Spleen (tissue), 11 donors: ENCODE measurements around the gene SCML2. TPM values are rescaled to one million over a fixed set of nuclear protein-coding genes. Genes with fewer than 3 reads are reported as not detected.

Source experiments
- DNase-seq: peaks from one replicate; pipeline ENCODE4 v3.0.0-alpha.2; 2020
- H3K27ac ChIP-seq, 8 donors: fragments of 200-600 bp; sonication (generic) in 7 of 8; 1 replicate in 4 of 8; 2 replicates in 4 of 8; pipeline versions ENCODE4 v1.5.0 to v1.8.0; 2016 to 2021; ENCODE audit warnings: inconsistent platforms in 4 of 8, mild to moderate bottlenecking in 4 of 8, moderate library complexity in 1 of 8
- H3K27me3 ChIP-seq, 7 donors: fragments of 200-600 bp; sonication (generic) in 6 of 7; replicated peaks in 1 of 7; 1 replicate in 4 of 7; 2 replicates in 3 of 7; pipeline versions ENCODE4 v1.5.0 to v1.8.0; 2016 to 2021; ENCODE audit warnings: inconsistent platforms in 3 of 7, mild to moderate bottlenecking in 1 of 7
- H3K36me3 ChIP-seq, 6 donors: fragments of 200-600 bp; sonication (generic) in 5 of 6; 1 replicate in 4 of 6; 2 replicates in 2 of 6; pipeline versions ENCODE4 v1.5.0 to v1.8.0; 2016 to 2021; ENCODE audit warnings: inconsistent platforms in 2 of 6
- H3K4me1 ChIP-seq, 6 donors: fragments of 200-600 bp; sonication (generic) in 5 of 6; 1 replicate in 3 of 6; 2 replicates in 3 of 6; pipeline versions ENCODE4 v1.5.0 to v1.8.0; 2016 to 2021; ENCODE audit warnings: inconsistent platforms in 3 of 6
- H3K4me3 ChIP-seq, 8 donors: fragments of 200-600 bp; sonication (generic) in 7 of 8; 1 replicate in 4 of 8; 2 replicates in 4 of 8; pipeline versions ENCODE4 v1.5.0 to v1.8.0; 2016 to 2021; ENCODE audit warnings: inconsistent platforms in 4 of 8, mild to moderate bottlenecking in 4 of 8, moderate library complexity in 2 of 8
- H3K9me3 ChIP-seq, 8 donors: fragments of 200-600 bp; sonication (generic) in 7 of 8; 1 replicate in 4 of 8; 2 replicates in 4 of 8; pipeline versions ENCODE4 v1.5.0 to v1.8.0; 2016 to 2021; ENCODE audit warnings: inconsistent platforms in 4 of 8
- CTCF ChIP-seq, 11 experiments: fragments of 200-600 bp in 7 of 11; fragments of 450-650 bp in 4 of 11; sonication (generic) in 4 of 11; IDR thresholded peaks in 8 of 11; conservative IDR thresholded peaks in 3 of 11; 1 replicate in 7 of 11; 2 replicates in 4 of 11; pipeline versions ENCODE4 v1.4.0 to v1.8.0; 2016 to 2021; ENCODE audit warnings: antibody characterized with exemption in 11 of 11, inconsistent platforms in 4 of 11, mild to moderate bottlenecking in 1 of 11
- POLR2A ChIP-seq, 3 donors: fragments of 450-650 bp; IDR thresholded peaks; one replicate each; pipeline ENCODE4 v1.5.1; 2017; ENCODE audit warnings: antibody characterized with exemption in 3 of 3, mild to moderate bottlenecking in 1 of 3
- POLR2AphosphoS5 ChIP-seq, 3 donors: sonication (generic); formaldehyde crosslinking; IDR thresholded peaks; one replicate each; pipeline ENCODE4 v1.5.1; 2017; ENCODE audit warnings: antibody characterized with exemption in 3 of 3
- WGBS, 5 donors: extraction: QIAGEN DNeasy Blood & Tissue Kit in 3 of 5; methylation state at CpG; one replicate each; pipeline versions ENCODE4 v1.1.5 to v1.1.7; 2013 to 2018; 5-methylcytosine and 5-hydroxymethylcytosine counted together
- intact Hi-C: fragments of 100-400 bp; cut with DNase I; formaldehyde crosslinking; loops from one replicate; pipeline ENCODE4 v1.15.0; 2023; ENCODE audit warnings: low total_unique reads
- polyA plus RNA-seq, 3 donors: library from polyadenylated mRNA; stranded (reverse); fragments of 200-250 nt; gene quantifications; one replicate each; pipeline ENCODE4 v1.2.1, GENCODE V29; 2013
- total RNA-seq, 7 donors: library from RNA; depleted of rRNA in 3 of 7; stranded (reverse); fragments of >200 nt in 3 of 7; fragmentation: NEBNext Ultra II Directional in 4 of 7; extraction: Animal tissue kit (Norgen Biotek cat#: 25700) in 4 of 7; gene quantifications; one replicate each; pipeline versions ENCODE4 v1.1.0 to v1.2.1, GENCODE V29; 2016 to 2021
- donor health status: healthy with polysubstance abuse.
- donor health status: DM: no; HTN: no; CAD: no; lungs with moderate emphysema.
- donor health status: DM: no; HTN: no; CAD: no.
- donor health status: Bipolar disorder and iron deficiency.
- donor health status: healthy.
- donor health status: DM: no; HTN: no; CAD: no.
- donor health status: DM: yes; HTN: yes; CAD: no.

Gene SCML2
- total and polyA plus RNA-seq, 10 donors = 1.1 to 3.7 (median 1.7) TPM

DNA sequence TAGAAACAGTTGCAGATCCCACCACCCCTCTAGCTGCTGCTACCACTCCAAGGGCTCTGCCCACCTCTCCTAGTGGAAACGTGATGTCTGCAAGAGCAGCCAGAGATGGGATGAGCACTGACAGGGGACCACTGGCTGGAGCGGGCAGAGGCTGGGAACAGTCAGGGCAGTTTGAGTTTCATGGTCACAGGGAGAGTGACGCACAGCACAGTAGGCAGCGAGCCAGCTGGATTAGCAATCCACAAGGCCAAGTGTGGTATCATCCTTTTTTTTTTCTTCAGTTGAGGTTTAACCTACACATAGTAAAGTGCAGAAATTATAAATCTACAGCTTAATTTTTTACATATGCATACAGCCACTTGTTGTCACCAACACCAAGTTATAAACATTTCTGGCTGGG, 6.4 kb upstream of the SCML2 start:
- Histone ChIP-seq H3K4me1 (no peaks in the 10 kb centered on the region), H3K4me3 (no peak overlapping the region), H3K27me3 (peaks cover 0 to 4% (median 0%) of the 10 kb centered on the region in 7 donors), H3K36me3 (no peaks in the 10 kb centered on the region), H3K9me3 (no peaks in the 10 kb centered on the region), H3K27ac (no peak overlapping the region)
- no peak for TF ChIP-seq POLR2AphosphoS5 (IDR thresholded peaks at IDR 0.05)
- no peak for TF ChIP-seq POLR2A (IDR thresholded peaks at IDR 0.05)
- no peak for TF ChIP-seq CTCF (IDR thresholded peaks at IDR 0.05 in 8 of 11, conservative IDR thresholded peaks at IDR 0.05 in 3 of 11)
- intact Hi-C loops = no loop called here
- WGBS, 5 donors = 61 to 95% (median 69%) methylated on average over 3 to 4 of the region's 4 CpGs
- DNase-seq = no peak

DNA sequence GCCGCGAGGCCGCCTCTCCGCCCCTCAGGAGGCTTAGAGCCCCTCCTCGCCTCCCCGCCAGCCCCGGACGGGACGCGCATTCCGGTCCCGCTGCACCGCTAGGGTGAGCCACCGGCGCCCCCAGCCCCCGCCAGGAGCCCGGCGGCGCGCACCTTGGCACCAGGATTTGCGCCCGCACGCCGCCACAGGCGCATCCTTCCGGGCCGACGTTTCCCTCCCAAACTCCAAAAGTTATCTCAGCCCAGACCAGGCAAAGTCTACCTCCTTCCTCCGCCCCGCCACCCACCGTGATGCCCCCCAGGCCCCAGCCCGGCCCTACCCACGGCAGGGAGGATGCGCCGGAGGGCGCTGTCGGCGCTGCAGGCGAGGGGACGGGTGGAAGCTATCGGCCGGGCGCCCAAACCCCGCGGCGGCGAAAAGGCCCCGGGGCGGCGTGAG, 538 bp downstream of the SCML2 start:
- no peak for TF ChIP-seq CTCF (IDR thresholded peaks at IDR 0.05 in 8 of 11, conservative IDR thresholded peaks at IDR 0.05 in 3 of 11)
- no peak for TF ChIP-seq POLR2AphosphoS5 (IDR thresholded peaks at IDR 0.05)
- no peak for TF ChIP-seq POLR2A (IDR thresholded peaks at IDR 0.05)
- Histone ChIP-seq H3K9me3 (no peaks in the 10 kb centered on the region), H3K4me1 (peaks cover 0 to 9% (median 5%) of the 10 kb centered on the region in 6 donors), H3K27ac (peak overlapping the region in 3 of 8 donors; percentile 33 to 48 (median 38)), H3K36me3 (no peaks in the 10 kb centered on the region), H3K4me3 (peak overlapping the region; percentile 44 to 80 (median 60)), H3K27me3 (peaks cover 0 to 8% (median 0%) of the 10 kb centered on the region in 7 donors)
- WGBS, 5 donors = 0 to 52% (median 1%) methylated on average over 9 to 50 of the region's 50 CpGs
- intact Hi-C loops = no loop called here
- DNase-seq = peak; percentile 80

DNA sequence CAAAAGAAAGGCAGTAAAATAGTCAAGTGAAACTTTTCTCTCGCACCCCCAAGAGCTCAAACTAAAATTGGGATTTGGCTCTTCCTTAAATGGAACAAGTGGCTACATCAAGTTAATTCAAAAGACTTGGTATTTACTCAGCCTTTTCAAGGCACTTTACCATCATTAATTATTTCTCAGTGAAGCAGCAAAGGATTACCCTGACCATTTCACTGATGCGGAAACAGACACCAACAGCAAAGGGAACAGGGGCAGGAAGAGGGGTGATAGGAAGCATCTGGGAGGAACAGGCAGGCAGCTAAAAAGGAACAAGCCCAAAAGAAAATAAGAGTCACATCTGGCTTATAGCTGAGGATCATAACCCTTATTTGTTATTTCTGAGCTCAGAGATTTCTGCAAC, 2.7 kb downstream of the SCML2 start:
- TF ChIP-seq POLR2A (IDR thresholded peaks at IDR 0.05) = no peak
- no peak for TF ChIP-seq CTCF (IDR thresholded peaks at IDR 0.05 in 8 of 11, conservative IDR thresholded peaks at IDR 0.05 in 3 of 11)
- TF ChIP-seq POLR2AphosphoS5 (IDR thresholded peaks at IDR 0.05) = no peak
- Histone ChIP-seq H3K27me3 (peaks cover 0 to 8% (median 0%) of the 10 kb centered on the region in 7 donors), H3K36me3 (no peaks in the 10 kb centered on the region), H3K27ac (no peak overlapping the region), H3K9me3 (no peaks in the 10 kb centered on the region), H3K4me1 (peaks cover 0 to 9% (median 5%) of the 10 kb centered on the region in 6 donors), H3K4me3 (no peak overlapping the region)
- 21 to 54% (median 44%) methylated on average over 2 of the region's 2 CpGs for WGBS, 5 donors
- intact Hi-C loops = no loop called here
- no peak for DNase-seq

- 53 to 61% (median 54%) methylated on average over 2 of the region's 2 CpGs for WGBS, 5 donors
- no peak for TF ChIP-seq CTCF (IDR thresholded peaks at IDR 0.05 in 8 of 11, conservative IDR thresholded peaks at IDR 0.05 in 3 of 11)
- no peak for TF ChIP-seq POLR2AphosphoS5 (IDR thresholded peaks at IDR 0.05)
- no peak for TF ChIP-seq POLR2A (IDR thresholded peaks at IDR 0.05)
These were observed 6.4 kb downstream of the SCML2 start for GRCh38 chrX:18348047-18348446.

More at GRCh38 chrX:18348047-18348446, 6.4 kb downstream of the SCML2 start:
- intact Hi-C loops = no loop called here
- no peak for DNase-seq
- H3K9me3 ChIP-seq = no peaks in the 10 kb centered on the region
- no peak overlapping the region for H3K4me3 ChIP-seq
- H3K4me1 ChIP-seq = no peaks in the 10 kb centered on the region
- no peak overlapping the region for H3K27ac ChIP-seq
- peaks cover 0 to 6% (median 0%) of the 10 kb centered on the region in 7 donors for H3K27me3 ChIP-seq
- H3K36me3 ChIP-seq = no peaks in the 10 kb centered on the region
